Smooth muscle cell (in vitro differentiated cells): Measurements from ENCODE around the gene GLOD5. TPM values are rescaled to one million over a fixed set of nuclear protein-coding genes. Genes with fewer than 3 reads are reported as not detected.

ENCODE experiments used
- DNase-seq: peaks from one replicate; lab custom pipeline; 2025; ENCODE audit not compliant: unreplicated experiment; lab: John Stamatoyannopoulos, UW
- H2AFZ ChIP-seq: fragments of 200-600 bp; sonication (generic); 2 replicates; pipeline ENCODE4 v1.6.0; 2016; ENCODE audit warnings: antibody characterized with exemption, low read depth, mild to moderate bottlenecking
- H3F3A ChIP-seq: fragments of 200-600 bp; sonication (generic); 2 replicates; pipeline ENCODE4 v1.6.0; 2017; ENCODE audit warnings: antibody characterized with exemption, low read depth
- H3K27ac ChIP-seq: fragments of 200-600 bp; sonication (generic); 2 replicates; pipeline ENCODE4 v1.5.1; 2016; ENCODE audit warnings: low read depth, mild to moderate bottlenecking
- H3K27me3 ChIP-seq: fragments of 200-600 bp; sonication (generic); 2 replicates; pipeline ENCODE4 v1.6.1; 2016; ENCODE audit warnings: low read depth, mild to moderate bottlenecking
- H3K36me3 ChIP-seq: fragments of 200-600 bp; sonication (generic); 2 replicates; pipeline ENCODE4 v1.5.1; 2016; ENCODE audit warnings: low read depth
- H3K4me1 ChIP-seq: fragments of 200-600 bp; sonication (generic); 2 replicates; pipeline ENCODE4 v1.5.1; 2016; ENCODE audit warnings: low read depth
- H3K4me2 ChIP-seq: fragments of 200-600 bp; sonication (generic); 2 replicates; pipeline ENCODE4 v1.6.0; 2016; ENCODE audit warnings: mild to moderate bottlenecking
- H3K4me3 ChIP-seq: fragments of 200-600 bp; sonication (generic); 2 replicates; pipeline ENCODE4 v1.5.1; 2016; ENCODE audit warnings: mild to moderate bottlenecking
- H3K79me2 ChIP-seq: fragments of 200-600 bp; sonication (generic); 2 replicates; pipeline ENCODE4 v1.6.0; 2016; ENCODE audit warnings: low read depth, mild to moderate bottlenecking
- H3K9ac ChIP-seq: fragments of 200-600 bp; sonication (generic); 2 replicates; pipeline ENCODE4 v1.6.0; 2016; ENCODE audit warnings: low read depth
- H3K9me3 ChIP-seq: fragments of 200-600 bp; sonication (generic); replicated peaks from 2 replicates; pipeline ENCODE4 v1.5.1; 2016; ENCODE audit warnings: low read depth
- H4K20me1 ChIP-seq: fragments of 200-600 bp; sonication (generic); 2 replicates; pipeline ENCODE4 v1.6.0; 2016; ENCODE audit warnings: low read depth
- WGBS: methylation state at CpG from one replicate; pipeline ENCODE4 v1.1.7; 2016; ENCODE audit warnings: low lambda C conversion rate; 5-methylcytosine and 5-hydroxymethylcytosine counted together
- polyA plus RNA-seq: library from polyadenylated mRNA; unstranded; fragments of >200 nt; fragmentation: Nextera tagmentation; extraction: Ambion mirVana; gene quantifications from 2 replicates; pipeline ENCODE4 v1.2.1, GENCODE V29; 2016
- total RNA-seq: library from RNA; depleted of rRNA; stranded (reverse); fragments of >200 nt; gene quantifications from 2 replicates; pipeline ENCODE4 v1.2.3, GENCODE V29; 2014
- TF ChIP-seq, protein P1 (sequence below): fragments of 200-600 bp; sonication (generic); IDR thresholded peaks from 2 replicates; pipeline ENCODE4 v1.5.1; 2017; ENCODE audit warnings: borderline replicate concordance, mild to moderate bottlenecking, antibody characterized with exemption; ENCODE audit not compliant: insufficient read depth, poor library complexity, severe bottlenecking

The GLOD5 gene
- total and polyA plus RNA-seq, 2 experiments from 2014 or later, result not detected

GRCh38 chrX:48779399-48779798 lies 17.9 kb downstream of the GLOD5 start:
- no peak for DNase-seq
- Histone ChIP-seq H3K4me3 (no peak overlapping the region), H3K4me1 (no peaks in the 10 kb centered on the region), H4K20me1 (no peaks in the 10 kb centered on the region), H3K9me3 (no peaks in the 10 kb centered on the region), H3K79me2 (no peaks in the 10 kb centered on the region), H3K27me3 (no peaks in the 10 kb centered on the region), H2AFZ (no peak overlapping the region), H3K36me3 (no peaks in the 10 kb centered on the region), H3F3A (no peaks in the 10 kb centered on the region), H3K27ac (no peak overlapping the region), H3K4me2 (no peak overlapping the region), H3K9ac (no peak overlapping the region)
- 82% methylated on average over 7 of the region's 7 CpGs for WGBS
- TF ChIP-seq, protein P1, sequence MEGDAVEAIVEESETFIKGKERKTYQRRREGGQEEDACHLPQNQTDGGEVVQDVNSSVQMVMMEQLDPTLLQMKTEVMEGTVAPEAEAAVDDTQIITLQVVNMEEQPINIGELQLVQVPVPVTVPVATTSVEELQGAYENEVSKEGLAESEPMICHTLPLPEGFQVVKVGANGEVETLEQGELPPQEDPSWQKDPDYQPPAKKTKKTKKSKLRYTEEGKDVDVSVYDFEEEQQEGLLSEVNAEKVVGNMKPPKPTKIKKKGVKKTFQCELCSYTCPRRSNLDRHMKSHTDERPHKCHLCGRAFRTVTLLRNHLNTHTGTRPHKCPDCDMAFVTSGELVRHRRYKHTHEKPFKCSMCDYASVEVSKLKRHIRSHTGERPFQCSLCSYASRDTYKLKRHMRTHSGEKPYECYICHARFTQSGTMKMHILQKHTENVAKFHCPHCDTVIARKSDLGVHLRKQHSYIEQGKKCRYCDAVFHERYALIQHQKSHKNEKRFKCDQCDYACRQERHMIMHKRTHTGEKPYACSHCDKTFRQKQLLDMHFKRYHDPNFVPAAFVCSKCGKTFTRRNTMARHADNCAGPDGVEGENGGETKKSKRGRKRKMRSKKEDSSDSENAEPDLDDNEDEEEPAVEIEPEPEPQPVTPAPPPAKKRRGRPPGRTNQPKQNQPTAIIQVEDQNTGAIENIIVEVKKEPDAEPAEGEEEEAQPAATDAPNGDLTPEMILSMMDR, result no peak

DNA sequence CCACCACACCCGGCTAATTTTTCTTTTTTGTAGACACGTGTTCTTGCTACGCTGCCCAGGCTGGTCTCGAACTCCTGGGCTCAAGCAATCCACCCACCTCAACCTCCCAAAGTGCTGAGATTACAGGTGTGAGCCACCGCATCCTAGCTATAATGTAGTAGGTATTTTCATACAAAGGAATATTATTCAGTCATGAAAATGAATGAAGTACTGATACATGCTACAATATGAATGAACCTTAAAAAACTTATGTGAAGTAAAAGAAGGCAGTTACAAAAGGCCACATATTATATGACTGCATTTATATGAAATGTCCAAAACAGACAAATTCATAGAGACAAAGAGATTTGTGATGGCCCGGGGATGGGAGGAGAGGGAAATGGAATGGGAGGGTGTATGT lies 20.2 kb downstream of the GLOD5 start:
- Histone ChIP-seq H3K4me3 (no peak overlapping the region), H3K27me3 (no peaks in the 10 kb centered on the region), H2AFZ (no peak overlapping the region), H3K36me3 (no peaks in the 10 kb centered on the region), H3K79me2 (no peaks in the 10 kb centered on the region), H3F3A (no peaks in the 10 kb centered on the region), H3K4me2 (no peak overlapping the region), H3K4me1 (no peaks in the 10 kb centered on the region), H4K20me1 (no peaks in the 10 kb centered on the region), H3K9ac (no peak overlapping the region), H3K27ac (no peak overlapping the region), H3K9me3 (no peaks in the 10 kb centered on the region)
- DNase-seq, result no peak
- TF ChIP-seq, protein P1, result no peak
- WGBS, result 75% methylated on average over 6 of the region's 6 CpGs

- H3F3A ChIP-seq, result no peaks in the 10 kb centered on the region
Measured at GRCh38 chrX:48782216-48782615, 20.7 kb downstream of the GLOD5 start.

DNA sequence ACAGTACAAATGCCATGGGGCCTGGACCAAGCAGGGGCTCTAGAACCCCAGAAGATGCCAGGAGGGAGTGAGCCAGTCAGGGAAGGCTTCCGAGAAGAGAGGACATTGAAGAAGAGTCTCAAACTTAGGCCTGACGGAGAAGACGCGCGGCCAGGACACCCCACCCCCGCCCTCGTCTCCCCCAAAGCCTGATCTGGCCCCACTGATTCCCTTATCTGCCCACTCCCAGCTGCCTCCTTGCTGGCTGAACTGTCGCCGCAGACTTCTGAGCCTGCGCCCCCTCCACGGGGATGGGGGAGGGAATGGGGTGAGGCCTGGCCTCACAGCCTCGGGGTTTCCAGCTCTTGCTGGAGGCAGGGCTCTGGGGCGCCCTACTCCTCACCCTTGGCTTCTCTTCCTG lies 21.2 kb downstream of the GLOD5 start:
- Histone ChIP-seq H3F3A (no peaks in the 10 kb centered on the region), H4K20me1 (no peaks in the 10 kb centered on the region), H3K4me1 (no peaks in the 10 kb centered on the region), H2AFZ (no peak overlapping the region), H3K27me3 (no peaks in the 10 kb centered on the region), H3K4me3 (no peak overlapping the region), H3K9ac (no peak overlapping the region), H3K4me2 (no peak overlapping the region), H3K27ac (no peak overlapping the region), H3K36me3 (no peaks in the 10 kb centered on the region), H3K79me2 (no peaks in the 10 kb centered on the region), H3K9me3 (no peaks in the 10 kb centered on the region)
- TF ChIP-seq, protein P1, result no peak
- no peak for DNase-seq
- WGBS, result 88% methylated on average over 11 of the region's 13 CpGs

More at GRCh38 chrX:48782216-48782615, 20.7 kb downstream of the GLOD5 start:
- H3K27ac ChIP-seq, result no peak overlapping the region
- WGBS, result 71% methylated on average over 2 of the region's 2 CpGs
- TF ChIP-seq, protein P1, result no peak
- no peaks in the 10 kb centered on the region for H4K20me1 ChIP-seq
- H3K4me3 ChIP-seq, result no peak overlapping the region
- H3K4me1 ChIP-seq, result no peaks in the 10 kb centered on the region
- H3K36me3 ChIP-seq, result no peaks in the 10 kb centered on the region
- no peaks in the 10 kb centered on the region for H3K9me3 ChIP-seq
- H3K9ac ChIP-seq, result no peak overlapping the region
- no peak for DNase-seq
- H3K79me2 ChIP-seq, result no peaks in the 10 kb centered on the region
- H3K27me3 ChIP-seq, result no peaks in the 10 kb centered on the region
- H2AFZ ChIP-seq, result no peak overlapping the region
- no peak overlapping the region for H3K4me2 ChIP-seq
